Measurements from ENCODE around the gene SCO2. TPM values are rescaled to one million over a fixed set of nuclear protein-coding genes. Genes with fewer than 3 reads are reported as not detected.

Gene SCO2
- total and polyA plus RNA-seq, 9 of the 15 experiments (the other 6 are each of a cell fraction or from before 2014, with no cell fraction given) = 0.34 to 4.0 (median 1.1) TPM; not detected in 3

GRCh38 chr22:50525104-50525857 lies at the start of gene SCO2 (continued):
- peak; percentile 71 for TF ChIP-seq TFAP4 (CRISPR knock-in tag; IDR thresholded peaks at IDR 0.05; ENCODE audit: borderline replicate concordance)
- peak; percentile 61 to 83 for TF ChIP-seq E2F6 (IDR thresholded peaks at IDR 0.05; ENCODE audit: borderline replicate concordance in 1 of 2, extremely low read depth in 1 of 2, insufficient read depth in 1 of 2, insufficient read length in 1 of 2, low read depth in 1 of 2, low read length in 1 of 2, poor library complexity in 1 of 2, severe bottlenecking in 1 of 2)
- TF ChIP-seq NR1H2 (CRISPR knock-in tag; IDR thresholded peaks at IDR 0.05) = no peak
- TF ChIP-seq ZBTB1 (CRISPR knock-in tag; IDR thresholded peaks at IDR 0.05; ENCODE audit: borderline replicate concordance, low read depth) = peak; percentile 6; the same call in 1 of the 2 replicates
- no peak for TF ChIP-seq PREB (CRISPR knock-in tag; IDR thresholded peaks at IDR 0.05)
- no peak for TF ChIP-seq ZBTB5 (IDR thresholded peaks at IDR 0.05)
- TF ChIP-seq, protein P1, sequence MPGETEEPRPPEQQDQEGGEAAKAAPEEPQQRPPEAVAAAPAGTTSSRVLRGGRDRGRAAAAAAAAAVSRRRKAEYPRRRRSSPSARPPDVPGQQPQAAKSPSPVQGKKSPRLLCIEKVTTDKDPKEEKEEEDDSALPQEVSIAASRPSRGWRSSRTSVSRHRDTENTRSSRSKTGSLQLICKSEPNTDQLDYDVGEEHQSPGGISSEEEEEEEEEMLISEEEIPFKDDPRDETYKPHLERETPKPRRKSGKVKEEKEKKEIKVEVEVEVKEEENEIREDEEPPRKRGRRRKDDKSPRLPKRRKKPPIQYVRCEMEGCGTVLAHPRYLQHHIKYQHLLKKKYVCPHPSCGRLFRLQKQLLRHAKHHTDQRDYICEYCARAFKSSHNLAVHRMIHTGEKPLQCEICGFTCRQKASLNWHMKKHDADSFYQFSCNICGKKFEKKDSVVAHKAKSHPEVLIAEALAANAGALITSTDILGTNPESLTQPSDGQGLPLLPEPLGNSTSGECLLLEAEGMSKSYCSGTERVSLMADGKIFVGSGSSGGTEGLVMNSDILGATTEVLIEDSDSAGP (CRISPR knock-in tag; IDR thresholded peaks at IDR 0.05) = no peak
- TF ChIP-seq YY1 (IDR thresholded peaks at IDR 0.05; ENCODE audit: borderline replicate concordance in 1 of 3, control insufficient read depth in 1 of 3, extremely low read depth in 1 of 3, insufficient read depth in 3 of 3, insufficient read length in 1 of 3, insufficient replicate concordance in 2 of 3, low read depth in 1 of 3, low read length in 2 of 3) = peak in 2 of 3 experiments; percentile 68 to 73
- TF ChIP-seq ZNF77 (CRISPR knock-in tag; IDR thresholded peaks at IDR 0.05) = no peak
- TF ChIP-seq CCNT2 (IDR thresholded peaks at IDR 0.05; ENCODE audit: borderline replicate concordance, extremely low read depth, insufficient read length, low read depth, low read length) = peak; percentile 57
- no peak for TF ChIP-seq RBM15 (IDR thresholded peaks at IDR 0.05; ENCODE audit: insufficient read depth, low read length)
- peak; percentile 5; the same call in 1 of the 2 replicates for TF ChIP-seq SMC3 (conservative IDR thresholded peaks at IDR 0.05; ENCODE audit: insufficient read depth, low read depth, low read length)
- TF ChIP-seq, protein P2, sequence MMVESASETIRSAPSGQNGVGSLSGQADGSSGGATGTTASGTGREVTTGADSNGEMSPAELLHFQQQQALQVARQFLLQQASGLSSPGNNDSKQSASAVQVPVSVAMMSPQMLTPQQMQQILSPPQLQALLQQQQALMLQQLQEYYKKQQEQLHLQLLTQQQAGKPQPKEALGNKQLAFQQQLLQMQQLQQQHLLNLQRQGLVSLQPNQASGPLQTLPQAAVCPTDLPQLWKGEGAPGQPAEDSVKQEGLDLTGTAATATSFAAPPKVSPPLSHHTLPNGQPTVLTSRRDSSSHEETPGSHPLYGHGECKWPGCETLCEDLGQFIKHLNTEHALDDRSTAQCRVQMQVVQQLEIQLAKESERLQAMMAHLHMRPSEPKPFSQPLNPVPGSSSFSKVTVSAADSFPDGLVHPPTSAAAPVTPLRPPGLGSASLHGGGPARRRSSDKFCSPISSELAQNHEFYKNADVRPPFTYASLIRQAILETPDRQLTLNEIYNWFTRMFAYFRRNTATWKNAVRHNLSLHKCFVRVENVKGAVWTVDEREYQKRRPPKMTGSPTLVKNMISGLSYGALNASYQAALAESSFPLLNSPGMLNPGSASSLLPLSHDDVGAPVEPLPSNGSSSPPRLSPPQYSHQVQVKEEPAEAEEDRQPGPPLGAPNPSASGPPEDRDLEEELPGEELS (CRISPR knock-in tag; IDR thresholded peaks at IDR 0.05; ENCODE audit: borderline replicate concordance) = 0 out of 2 replicates have a peak, but pooled peaks have one; percentile 38
